HG02798 (cell line): ENCODE data around the gene TSC22D1.

ENCODE experiments used
- ATAC-seq: cut with Tn5 transposase; IDR thresholded peaks from one replicate; pipeline ENCODE4 v1.9.1; 2021; ENCODE audit warnings: mild to moderate bottlenecking; ENCODE audit not compliant: unreplicated experiment, poor library complexity

The TSC22D1 gene

GRCh38 chr13:44508562-44509077 lies 67.5 kb downstream of the TSC22D1 start:
- ATAC-seq = no peak

GRCh38 chr13:44507639-44508038 lies 68.5 kb downstream of the TSC22D1 start:
- ATAC-seq = no peak

GRCh38 chr13:44506719-44507118 lies 69.4 kb downstream of the TSC22D1 start:
- ATAC-seq = no peak

- ATAC-seq = no peak
Measured at GRCh38 chr13:44506251-44506650, 69.9 kb downstream of the TSC22D1 start.

GRCh38 chr13:44504116-44504515 lies 72.0 kb downstream of the TSC22D1 start:
- ATAC-seq = no peak

GRCh38 chr13:44498969-44499368 lies 77.2 kb downstream of the TSC22D1 start:
- no peak for ATAC-seq

- ATAC-seq = no peak
Measured at GRCh38 chr13:44498502-44498901, 77.6 kb downstream of the TSC22D1 start.

GRCh38 chr13:44497801-44498200 lies 78.3 kb downstream of the TSC22D1 start:
- no peak for ATAC-seq

- ATAC-seq = no peak
Measured at GRCh38 chr13:44493213-44493812, 82.8 kb downstream of the TSC22D1 start.

- ATAC-seq = no peak
Measured at GRCh38 chr13:44489751-44490150, 86.4 kb downstream of the TSC22D1 start.

- no peak for ATAC-seq
Measured at GRCh38 chr13:44487989-44488388, 88.1 kb downstream of the TSC22D1 start.

GRCh38 chr13:44484562-44485138 lies 91.5 kb downstream of the TSC22D1 start:
- no peak for ATAC-seq

GRCh38 chr13:44474122-44474910 lies 101.8 kb downstream of the TSC22D1 start:
- no peak for ATAC-seq

GRCh38 chr13:44471686-44472085 lies 104.4 kb downstream of the TSC22D1 start:
- no peak for ATAC-seq

GRCh38 chr13:44470638-44471562 lies 105.2 kb downstream of the TSC22D1 start:
- no peak for ATAC-seq

GRCh38 chr13:44468874-44469273 lies 107.3 kb downstream of the TSC22D1 start:
- ATAC-seq = no peak

- ATAC-seq = no peak
Measured at GRCh38 chr13:44465318-44465717, 110.8 kb downstream of the TSC22D1 start.

- ATAC-seq = no peak
Measured at GRCh38 chr13:44464471-44464870, 111.7 kb downstream of the TSC22D1 start.

- no peak for ATAC-seq
Measured at GRCh38 chr13:44463759-44464158, 112.4 kb downstream of the TSC22D1 start.

GRCh38 chr13:44459674-44460073 lies 116.5 kb downstream of the TSC22D1 start:
- no peak for ATAC-seq
